ENCODE results near the gene IQCB1. TPM values are rescaled to one million over a fixed set of nuclear protein-coding genes. Genes with fewer than 3 reads are reported as not detected.

The IQCB1 gene
- total RNA-seq, 4 donors from 2014 or later = 4.5 to 52.1 (median 29.1) TPM

DNA sequence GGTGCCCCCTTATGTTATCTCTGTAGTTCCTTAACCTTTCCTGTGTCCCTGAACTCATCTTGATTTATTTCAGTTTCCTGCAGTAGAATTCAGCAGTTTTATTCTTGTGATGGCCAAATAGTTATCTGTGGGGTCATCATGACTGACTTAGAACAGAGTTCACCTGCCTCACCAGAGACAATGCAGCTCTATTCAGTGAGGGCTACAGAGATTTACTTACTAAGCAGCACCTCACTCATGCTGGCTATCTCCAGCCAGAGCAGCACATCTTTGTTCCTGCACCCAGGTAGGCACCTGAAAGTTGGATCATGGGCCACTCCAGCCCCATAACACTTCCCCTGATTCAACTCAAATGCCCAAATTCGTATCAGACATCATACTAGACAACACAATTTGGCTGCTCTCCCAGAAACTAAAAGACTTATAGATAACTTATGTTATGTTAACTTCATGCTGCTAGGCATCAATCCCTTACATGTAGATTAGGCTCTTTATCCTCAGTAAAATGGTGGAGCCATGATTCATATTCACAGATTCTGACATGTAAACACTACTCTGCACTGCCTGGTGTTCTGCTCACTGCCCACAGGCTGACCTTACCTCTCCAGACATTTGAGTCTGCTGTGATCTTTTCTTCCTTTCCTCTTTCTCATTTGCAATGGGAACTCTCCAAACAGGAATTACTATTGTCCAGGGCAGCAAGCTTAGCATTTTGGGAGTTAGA is 76.0 kb downstream of the IQCB1 start:
- H3K9me3 ChIP-seq = no peaks in the 10 kb centered on the region
- no peak for DNase-seq
- TF ChIP-seq EP300 (IDR thresholded peaks at IDR 0.05; ENCODE audit: low read depth) = no peak
- no peak for TF ChIP-seq POLR2A (IDR thresholded peaks at IDR 0.05)
- TF ChIP-seq, protein P1, sequence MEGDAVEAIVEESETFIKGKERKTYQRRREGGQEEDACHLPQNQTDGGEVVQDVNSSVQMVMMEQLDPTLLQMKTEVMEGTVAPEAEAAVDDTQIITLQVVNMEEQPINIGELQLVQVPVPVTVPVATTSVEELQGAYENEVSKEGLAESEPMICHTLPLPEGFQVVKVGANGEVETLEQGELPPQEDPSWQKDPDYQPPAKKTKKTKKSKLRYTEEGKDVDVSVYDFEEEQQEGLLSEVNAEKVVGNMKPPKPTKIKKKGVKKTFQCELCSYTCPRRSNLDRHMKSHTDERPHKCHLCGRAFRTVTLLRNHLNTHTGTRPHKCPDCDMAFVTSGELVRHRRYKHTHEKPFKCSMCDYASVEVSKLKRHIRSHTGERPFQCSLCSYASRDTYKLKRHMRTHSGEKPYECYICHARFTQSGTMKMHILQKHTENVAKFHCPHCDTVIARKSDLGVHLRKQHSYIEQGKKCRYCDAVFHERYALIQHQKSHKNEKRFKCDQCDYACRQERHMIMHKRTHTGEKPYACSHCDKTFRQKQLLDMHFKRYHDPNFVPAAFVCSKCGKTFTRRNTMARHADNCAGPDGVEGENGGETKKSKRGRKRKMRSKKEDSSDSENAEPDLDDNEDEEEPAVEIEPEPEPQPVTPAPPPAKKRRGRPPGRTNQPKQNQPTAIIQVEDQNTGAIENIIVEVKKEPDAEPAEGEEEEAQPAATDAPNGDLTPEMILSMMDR (IDR thresholded peaks at IDR 0.05) = no peak
- TF ChIP-seq POLR2AphosphoS5 (IDR thresholded peaks at IDR 0.05) = no peak
- no peak overlapping the region for H3K27ac ChIP-seq
- no peaks in the 10 kb centered on the region for H3K27me3 ChIP-seq
- in situ Hi-C loops (cut with MboI; ENCODE audit: low pct_ligation_motif_present in 1 of 4, low pct_unique_long_range_greater_than_20kb in 1 of 4, low sequenced_read_pairs in 3 of 4) (no loop called here), intact Hi-C loops (cut with DNase I; ENCODE audit: low total_unique reads) (no loop called here)
- no peak overlapping the region for H3K4me3 ChIP-seq
- H3K4me1 ChIP-seq = no peaks in the 10 kb centered on the region
- 44% methylated on average over 1 of the region's 1 CpG; no CpG with 5 or more reads in 1 of the 2 donors for WGBS, 2 donors (ENCODE audit: low coverage in 1 of 2)
- no peaks in the 10 kb centered on the region for H3K36me3 ChIP-seq

DNA sequence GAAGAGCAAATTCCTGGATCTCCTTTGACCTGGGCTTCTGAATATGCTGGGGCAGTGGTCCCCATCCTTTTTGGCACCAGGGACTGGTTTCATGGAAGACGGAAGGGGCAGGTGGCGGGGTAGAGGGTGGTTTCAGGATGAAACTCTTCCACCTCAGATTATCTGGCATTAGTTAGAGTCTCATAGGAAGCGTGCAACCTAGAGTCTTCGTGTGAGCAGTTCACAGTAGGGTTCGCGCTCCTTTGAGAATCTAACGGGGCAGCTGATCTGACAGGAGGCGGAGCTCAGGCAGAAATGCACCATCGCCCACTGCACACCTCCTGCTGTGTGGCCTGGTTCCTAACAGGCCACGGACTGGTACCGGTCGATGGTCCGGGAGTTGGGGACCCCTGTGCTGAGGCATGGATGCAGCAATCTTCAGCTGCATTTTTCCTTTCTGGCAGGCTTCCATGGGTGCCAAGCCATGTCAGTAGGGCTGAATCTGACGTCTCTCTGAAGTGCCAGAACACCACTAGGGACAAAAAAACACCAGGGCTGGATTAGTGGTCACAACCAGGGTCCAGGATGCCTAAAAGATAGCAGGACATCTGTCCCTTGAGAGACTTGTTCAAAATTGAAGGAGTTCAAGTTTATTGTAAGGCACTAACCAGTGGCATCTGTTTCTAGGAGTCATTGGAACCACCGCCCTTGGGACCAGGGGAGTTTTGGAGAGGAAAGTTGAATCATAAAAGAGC is 76.9 kb downstream of the IQCB1 start:
- Histone ChIP-seq H3K4me1 (no peaks in the 10 kb centered on the region), H3K4me3 (no peak overlapping the region), H3K27ac (no peak overlapping the region), H3K27me3 (no peaks in the 10 kb centered on the region), H3K9me3 (no peaks in the 10 kb centered on the region), H3K36me3 (no peaks in the 10 kb centered on the region)
- intact Hi-C loops (cut with DNase I; ENCODE audit: low total_unique reads) = no loop called here
- in situ Hi-C loops (cut with MboI; ENCODE audit: low pct_ligation_motif_present in 1 of 4, low pct_unique_long_range_greater_than_20kb in 1 of 4, low sequenced_read_pairs in 3 of 4) = no loop called here
- 90% methylated on average over 3 to 15 of the region's 15 CpGs for WGBS, 2 donors (ENCODE audit: low coverage in 1 of 2)
- TF ChIP-seq EP300 (IDR thresholded peaks at IDR 0.05; ENCODE audit: low read depth) = no peak
- no peak for TF ChIP-seq POLR2AphosphoS5 (IDR thresholded peaks at IDR 0.05)
- no peak for TF ChIP-seq POLR2A (IDR thresholded peaks at IDR 0.05)
- TF ChIP-seq, protein P1 (IDR thresholded peaks at IDR 0.05) = no peak
- no peak for DNase-seq

DNA sequence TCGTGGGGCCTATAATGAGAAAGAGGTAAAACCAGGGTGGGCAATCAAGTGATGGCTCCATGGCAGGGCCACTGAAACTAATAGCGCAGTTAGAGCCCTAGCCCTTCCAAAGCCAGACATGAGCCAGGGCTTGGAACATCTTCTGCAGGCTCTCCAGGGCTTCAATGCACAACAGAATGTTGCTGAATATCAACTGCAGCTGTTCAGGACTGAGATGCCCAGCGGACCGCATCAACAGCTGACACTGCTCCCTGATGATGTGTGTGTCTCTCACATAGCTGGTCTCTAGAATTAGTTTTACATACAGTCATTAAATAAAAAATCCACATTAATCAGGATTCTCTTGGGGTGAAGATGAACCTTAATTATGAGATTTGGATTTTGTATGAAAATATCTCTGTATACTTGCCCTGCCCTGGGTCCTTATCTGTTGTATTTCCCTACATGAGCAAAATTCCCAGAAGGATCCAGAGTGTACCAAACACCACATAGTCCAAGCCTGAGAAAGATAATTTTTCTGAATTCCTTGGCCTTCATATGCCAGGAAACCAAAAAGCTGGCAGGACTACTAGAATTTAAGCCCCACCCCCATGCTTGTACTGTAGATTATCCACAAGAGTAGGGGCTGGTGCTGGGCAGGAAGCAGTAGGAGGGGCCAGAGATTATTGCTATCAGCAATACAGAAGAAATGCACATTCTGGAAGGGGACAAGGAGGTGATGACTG is 77.6 kb downstream of the IQCB1 start:
- no peaks in the 10 kb centered on the region for H3K27me3 ChIP-seq
- in situ Hi-C loops (cut with MboI; ENCODE audit: low pct_ligation_motif_present in 1 of 4, low pct_unique_long_range_greater_than_20kb in 1 of 4, low sequenced_read_pairs in 3 of 4) = no loop called here

More for the DNA sequence above, 77.6 kb downstream of the IQCB1 start:
- no peak for DNase-seq
- TF ChIP-seq POLR2A (IDR thresholded peaks at IDR 0.05) (no peak), POLR2AphosphoS5 (IDR thresholded peaks at IDR 0.05) (no peak), EP300 (IDR thresholded peaks at IDR 0.05; ENCODE audit: low read depth) (no peak)
- TF ChIP-seq, protein P1 (IDR thresholded peaks at IDR 0.05) = no peak
- Histone ChIP-seq H3K4me1 (no peaks in the 10 kb centered on the region), H3K36me3 (no peaks in the 10 kb centered on the region), H3K4me3 (no peak overlapping the region), H3K27ac (no peak overlapping the region), H3K9me3 (no peaks in the 10 kb centered on the region)
- intact Hi-C loops (cut with DNase I; ENCODE audit: low total_unique reads) = no loop called here
- 33 to 81% methylated on average over 1 to 4 of the region's 4 CpGs for WGBS, 2 donors (ENCODE audit: low coverage in 1 of 2)

Measured in transverse colon (tissue), 4 donors.